ENCODE data around the gene MND1.
A peak's percentile ranks its signal among the peaks of the same experiment; 100 is the strongest.

DNA sequence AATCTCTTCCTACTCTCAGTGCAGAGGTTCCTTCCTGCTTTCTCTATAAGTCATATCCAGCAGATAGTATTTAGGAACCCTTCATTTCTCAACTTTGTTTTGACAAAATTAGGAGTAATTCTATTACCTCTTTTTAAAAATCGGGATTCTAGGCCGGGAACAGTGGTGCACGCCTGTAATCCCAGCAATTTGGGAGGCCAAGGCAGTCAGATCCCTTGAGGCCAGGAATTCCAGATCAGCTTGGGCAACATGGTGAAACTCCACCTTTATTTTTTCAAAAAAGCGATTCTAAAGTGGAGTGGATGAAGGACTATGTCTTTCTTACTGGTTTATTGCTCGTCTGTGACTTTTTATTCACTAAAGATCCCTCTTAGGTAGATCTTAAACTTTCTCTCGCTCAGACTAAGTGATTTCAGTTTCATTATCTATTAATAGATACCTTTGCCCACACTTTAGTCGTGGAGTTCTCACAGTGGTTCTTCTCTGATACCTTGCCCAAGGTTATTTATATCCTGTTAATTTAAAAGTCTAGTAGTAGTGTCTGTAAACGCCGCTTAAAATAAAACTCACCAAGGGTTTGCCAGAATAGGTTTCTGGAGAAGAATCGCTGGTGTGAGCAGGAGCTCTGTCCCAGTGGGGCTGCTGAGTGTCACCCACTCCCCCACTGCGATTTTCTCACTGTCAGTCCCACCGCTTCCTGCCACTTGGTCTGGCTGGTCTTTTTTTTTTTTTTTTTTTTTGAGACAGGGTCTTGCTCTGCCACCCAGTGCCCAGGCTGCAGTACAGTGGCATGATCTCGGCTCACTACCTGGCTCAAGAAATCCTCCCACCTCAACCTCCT, 94.6 kb downstream of the MND1 start:
- TF ChIP-seq POLR2AphosphoS5 (IDR thresholded peaks at IDR 0.05) (peak in 1 of 3 donors; percentile 38), POLR2A (IDR thresholded peaks at IDR 0.05) (no peak)
- TF ChIP-seq, protein P1, sequence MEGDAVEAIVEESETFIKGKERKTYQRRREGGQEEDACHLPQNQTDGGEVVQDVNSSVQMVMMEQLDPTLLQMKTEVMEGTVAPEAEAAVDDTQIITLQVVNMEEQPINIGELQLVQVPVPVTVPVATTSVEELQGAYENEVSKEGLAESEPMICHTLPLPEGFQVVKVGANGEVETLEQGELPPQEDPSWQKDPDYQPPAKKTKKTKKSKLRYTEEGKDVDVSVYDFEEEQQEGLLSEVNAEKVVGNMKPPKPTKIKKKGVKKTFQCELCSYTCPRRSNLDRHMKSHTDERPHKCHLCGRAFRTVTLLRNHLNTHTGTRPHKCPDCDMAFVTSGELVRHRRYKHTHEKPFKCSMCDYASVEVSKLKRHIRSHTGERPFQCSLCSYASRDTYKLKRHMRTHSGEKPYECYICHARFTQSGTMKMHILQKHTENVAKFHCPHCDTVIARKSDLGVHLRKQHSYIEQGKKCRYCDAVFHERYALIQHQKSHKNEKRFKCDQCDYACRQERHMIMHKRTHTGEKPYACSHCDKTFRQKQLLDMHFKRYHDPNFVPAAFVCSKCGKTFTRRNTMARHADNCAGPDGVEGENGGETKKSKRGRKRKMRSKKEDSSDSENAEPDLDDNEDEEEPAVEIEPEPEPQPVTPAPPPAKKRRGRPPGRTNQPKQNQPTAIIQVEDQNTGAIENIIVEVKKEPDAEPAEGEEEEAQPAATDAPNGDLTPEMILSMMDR (IDR thresholded peaks at IDR 0.05 in 8 of 11, conservative IDR thresholded peaks at IDR 0.05 in 3 of 11) = peak in 1 of 11 experiments; percentile 41
